Osteoblast (primary cell): ENCODE data around the gene CCDC137. TPM values are rescaled to one million over a fixed set of nuclear protein-coding genes. Genes with fewer than 3 reads are reported as not detected.
A peak's percentile ranks its signal among the peaks of the same experiment; 100 is the strongest.

Source experiments
- DNase-seq: peaks from one replicate; pipeline ENCODE4 v3.0.0; 2011; ENCODE audit warnings: low spot score, mixed read lengths; ENCODE audit not compliant: insufficient read length; ENCODE audit errors: missing footprints
- H2AFZ ChIP-seq: 2 replicates; pipeline ENCODE4 v1.6.0; 2011; ENCODE audit warnings: mild to moderate bottlenecking, low read length
- H3K27ac ChIP-seq: 2 replicates; pipeline ENCODE4 v1.5.1; 2011; ENCODE audit warnings: mild to moderate bottlenecking, low read depth, low read length, moderate library complexity
- H3K27me3 ChIP-seq: 2 replicates; pipeline ENCODE4 v1.6.0; 2012; ENCODE audit warnings: mild to moderate bottlenecking, control low read depth, inconsistent platforms, low read length, moderate library complexity; ENCODE audit not compliant: insufficient read depth
- H3K36me3 ChIP-seq: 2 replicates; pipeline ENCODE4 v1.5.1; 2011; ENCODE audit warnings: mild to moderate bottlenecking, low read length, control low read depth, moderate library complexity; ENCODE audit not compliant: insufficient read depth
- H3K4me1 ChIP-seq: 2 replicates; pipeline ENCODE4 v1.5.1; 2011; ENCODE audit warnings: mild to moderate bottlenecking, low read length, control low read depth, moderate library complexity; ENCODE audit not compliant: insufficient read depth
- H3K4me2 ChIP-seq: 2 replicates; pipeline ENCODE4 v1.6.0; 2011; ENCODE audit warnings: mild to moderate bottlenecking, low read length; ENCODE audit not compliant: insufficient read depth
- H3K4me3 ChIP-seq: fragments of 200-600 bp; sonication (generic); 3 replicates; pipeline ENCODE4 v1.5.1; 2012; ENCODE audit warnings: mild to moderate bottlenecking, low read length, inconsistent platforms; ENCODE audit not compliant: insufficient read depth
- H3K79me2 ChIP-seq: 2 replicates; pipeline ENCODE4 v1.6.0; 2012; ENCODE audit warnings: mild to moderate bottlenecking, low read length, control low read depth, inconsistent platforms; ENCODE audit not compliant: insufficient read depth
- H3K9me3 ChIP-seq: 2 replicates; pipeline ENCODE4 v1.5.1; 2011; ENCODE audit warnings: low read depth, low read length, control low read depth
- H4K20me1 ChIP-seq: 2 replicates; pipeline ENCODE4 v1.6.0; 2012; ENCODE audit warnings: mild to moderate bottlenecking, low read length, control low read depth; ENCODE audit not compliant: insufficient read depth
- CTCF ChIP-seq: IDR thresholded peaks from 2 replicates; pipeline ENCODE4 v1.5.1; 2011; ENCODE audit warnings: mild to moderate bottlenecking, low read depth, low read length, moderate library complexity; ENCODE audit errors: extremely low read depth
- total RNA-seq: library from RNA; depleted of rRNA; stranded (reverse); fragments of >200 nt; gene quantifications from 2 replicates; pipeline ENCODE4 v1.2.3, GENCODE V29; 2012

Gene CCDC137
- total RNA-seq, 1 donor = 4.7 TPM

GRCh38 chr17:81708739-81709185, 42.2 kb downstream of the CCDC137 start:
- Histone ChIP-seq H3K27ac (no peak overlapping the region), H3K36me3 (peaks cover 26% of the 10 kb centered on the region)
- peak; percentile 74 for DNase-seq

GRCh38 chr17:81710514-81711308, 44.2 kb downstream of the CCDC137 start:
- no peak overlapping the region for H3K27ac ChIP-seq
- H3K4me3 ChIP-seq = peak overlapping the region; percentile 77
- H3K9me3 ChIP-seq = no peaks in the 10 kb centered on the region
- peaks cover 27% of the 10 kb centered on the region for H3K4me1 ChIP-seq
- no peaks in the 10 kb centered on the region for H3K27me3 ChIP-seq
- peak overlapping the region; percentile 82 for H3K4me2 ChIP-seq
- no peak for TF ChIP-seq CTCF
- H2AFZ ChIP-seq = no peak overlapping the region
- DNase-seq = peak; percentile 87
- H4K20me1 ChIP-seq = peaks cover 12% of the 10 kb centered on the region
- peaks cover 21% of the 10 kb centered on the region for H3K36me3 ChIP-seq
- peaks cover 6% of the 10 kb centered on the region for H3K79me2 ChIP-seq

More at GRCh38 chr17:81708739-81709185, 42.2 kb downstream of the CCDC137 start:
- Histone ChIP-seq H3K4me2 (no peak overlapping the region), H2AFZ (no peak overlapping the region), H3K4me1 (peaks cover 36% of the 10 kb centered on the region), H3K4me3 (no peak overlapping the region), H4K20me1 (peaks cover 9% of the 10 kb centered on the region), H3K27me3 (no peaks in the 10 kb centered on the region), H3K9me3 (no peaks in the 10 kb centered on the region), H3K79me2 (peaks cover 22% of the 10 kb centered on the region)
- TF ChIP-seq CTCF = no peak

GRCh38 chr17:81711814-81712467, 45.4 kb downstream of the CCDC137 start, which contains the start of gene SLC25A10:
Gene SLC25A10, plus strand, starts transcription at chr17:81712284. Its CDS starts 143 bp downstream, at chr17:81712427.
- Histone ChIP-seq H4K20me1 (peaks cover 10% of the 10 kb centered on the region), H3K4me1 (peaks cover 27% of the 10 kb centered on the region), H3K27me3 (no peaks in the 10 kb centered on the region), H3K36me3 (peaks cover 12% of the 10 kb centered on the region), H3K9me3 (no peaks in the 10 kb centered on the region), H3K4me2 (peak within 1 kb of the TSS; percentile 87), H3K79me2 (peaks cover 3% of the 10 kb centered on the region), H3K4me3 (peak within 1 kb of the TSS; percentile 77), H2AFZ (peak within 1 kb of the TSS; percentile 35), H3K27ac (no peak within 1 kb of the TSS)
- TF ChIP-seq CTCF = no peak
- peak; percentile 100 for DNase-seq
